H1 (cell line): ENCODE measurements around the gene CDK19.

Experiments used
- CREB1 ChIP-seq: IDR thresholded peaks from 2 replicates; pipeline ENCODE4 v1.6.1; 2012; ENCODE audit warnings: inconsistent platforms
- EGR1 ChIP-seq: IDR thresholded peaks from 2 replicates; pipeline ENCODE4 v1.6.1; 2011; ENCODE audit warnings: low read depth, low read length, borderline replicate concordance
- EP300 ChIP-seq, 2 experiments: IDR thresholded peaks; 1 replicate in 1 of 2; 2 replicates in 1 of 2; pipeline ENCODE4 v1.6.1; 2011 to 2012; ENCODE audit warnings: low read depth in 2 of 2, low read length in 2 of 2, mild to moderate bottlenecking in 2 of 2, borderline replicate concordance in 1 of 2, inconsistent platforms in 1 of 2, moderate library complexity in 1 of 2
- FOSL1 ChIP-seq: IDR thresholded peaks from 2 replicates; pipeline ENCODE4 v1.6.1; 2011; ENCODE audit warnings: mild to moderate bottlenecking, low read depth, low read length, moderate library complexity; ENCODE audit not compliant: insufficient read depth
- HDAC6 ChIP-seq: IDR thresholded peaks from one replicate; pipeline ENCODE4 v1.7.1; 2012; ENCODE audit warnings: low read depth, mild to moderate bottlenecking, inconsistent platforms, low read length, moderate library complexity
- JUN ChIP-seq: IDR thresholded peaks from 2 replicates; pipeline ENCODE4 v1.6.1; 2011; ENCODE audit warnings: low read depth, mild to moderate bottlenecking, improper control_type of control experiment, low read length
- MAX ChIP-seq: IDR thresholded peaks from 2 replicates; pipeline ENCODE4 v1.6.1; 2012; ENCODE audit warnings: inconsistent platforms
- POLR2A ChIP-seq, 2 experiments: IDR thresholded peaks; 1 replicate in 1 of 2; 2 replicates in 1 of 2; pipeline ENCODE4 v1.6.1; 2011; ENCODE audit warnings: low read depth in 2 of 2, low read length in 2 of 2, mild to moderate bottlenecking in 2 of 2; ENCODE audit errors: control extremely low read depth in 1 of 2
- RAD21 ChIP-seq, 2 experiments: IDR thresholded peaks in 1 of 2; conservative IDR thresholded peaks in 1 of 2; 2 replicates each; pipeline ENCODE4 v1.6.1; 2011; ENCODE audit warnings: low read depth in 2 of 2, low read length in 2 of 2, improper control_type of control experiment in 1 of 2, inconsistent platforms in 1 of 2, mild to moderate bottlenecking in 1 of 2, moderate library complexity in 1 of 2
- SUZ12 ChIP-seq: fragments of 200-600 bp; sonication (generic); IDR thresholded peaks from 2 replicates; pipeline ENCODE4 v1.6.1; 2012; ENCODE audit warnings: mild to moderate bottlenecking, inconsistent platforms, low read length, moderate library complexity, mixed read lengths
- TAF1 ChIP-seq: IDR thresholded peaks from 2 replicates; pipeline ENCODE4 v1.6.1; 2011; ENCODE audit warnings: mild to moderate bottlenecking, low read depth, low read length
- TF ChIP-seq, protein P1 (sequence below), 3 experiments: IDR thresholded peaks; 1 replicate in 2 of 3; 2 replicates in 1 of 3; pipeline versions ENCODE4 v1.5.1 to v1.6.1; 2011; ENCODE audit warnings: low read length in 3 of 3, mild to moderate bottlenecking in 3 of 3, inconsistent platforms in 2 of 3, low read depth in 1 of 3, moderate library complexity in 1 of 3; ENCODE audit not compliant: insufficient read depth in 1 of 3; ENCODE audit errors: control extremely low read depth in 1 of 3

DNA sequence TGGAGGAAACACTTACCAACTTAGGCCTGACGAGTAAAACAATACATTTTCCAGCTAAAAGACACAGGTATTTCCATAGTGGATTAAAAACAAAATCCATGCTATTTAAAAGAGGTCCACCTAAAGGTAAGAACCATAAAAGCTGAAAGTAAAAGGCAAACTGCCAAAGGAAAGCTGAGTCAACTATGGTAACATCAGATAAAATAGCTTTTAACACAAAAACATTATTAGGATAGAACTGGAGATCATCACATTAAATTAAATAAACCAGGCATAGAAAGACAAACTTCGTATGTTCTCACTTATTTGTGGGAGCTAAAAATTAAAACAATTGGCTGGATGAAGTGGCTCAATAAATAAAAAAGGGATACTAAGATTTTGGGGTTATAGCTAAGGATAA is 172.1 kb downstream of the CDK19 start:
- TF ChIP-seq RAD21 (IDR thresholded peaks at IDR 0.05 in 1 of 2, conservative IDR thresholded peaks at IDR 0.05 in 1 of 2; ENCODE audit: low read depth in 2 of 2, low read length in 2 of 2) (no peak), FOSL1 (no peak), HDAC6 (no peak), JUN (no peak), POLR2A (IDR thresholded peaks at IDR 0.05; ENCODE audit: control extremely low read depth in 1 of 2, low read depth in 2 of 2, low read length in 2 of 2) (no peak), EGR1 (no peak), MAX (no peak), CREB1 (no peak), TAF1 (no peak), EP300 (IDR thresholded peaks at IDR 0.05; ENCODE audit: borderline replicate concordance in 1 of 2, low read depth in 2 of 2, low read length in 2 of 2) (no peak), SUZ12 (no peak)
- TF ChIP-seq, protein P1, sequence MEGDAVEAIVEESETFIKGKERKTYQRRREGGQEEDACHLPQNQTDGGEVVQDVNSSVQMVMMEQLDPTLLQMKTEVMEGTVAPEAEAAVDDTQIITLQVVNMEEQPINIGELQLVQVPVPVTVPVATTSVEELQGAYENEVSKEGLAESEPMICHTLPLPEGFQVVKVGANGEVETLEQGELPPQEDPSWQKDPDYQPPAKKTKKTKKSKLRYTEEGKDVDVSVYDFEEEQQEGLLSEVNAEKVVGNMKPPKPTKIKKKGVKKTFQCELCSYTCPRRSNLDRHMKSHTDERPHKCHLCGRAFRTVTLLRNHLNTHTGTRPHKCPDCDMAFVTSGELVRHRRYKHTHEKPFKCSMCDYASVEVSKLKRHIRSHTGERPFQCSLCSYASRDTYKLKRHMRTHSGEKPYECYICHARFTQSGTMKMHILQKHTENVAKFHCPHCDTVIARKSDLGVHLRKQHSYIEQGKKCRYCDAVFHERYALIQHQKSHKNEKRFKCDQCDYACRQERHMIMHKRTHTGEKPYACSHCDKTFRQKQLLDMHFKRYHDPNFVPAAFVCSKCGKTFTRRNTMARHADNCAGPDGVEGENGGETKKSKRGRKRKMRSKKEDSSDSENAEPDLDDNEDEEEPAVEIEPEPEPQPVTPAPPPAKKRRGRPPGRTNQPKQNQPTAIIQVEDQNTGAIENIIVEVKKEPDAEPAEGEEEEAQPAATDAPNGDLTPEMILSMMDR (IDR thresholded peaks at IDR 0.05; ENCODE audit: control extremely low read depth in 1 of 3, insufficient read depth in 1 of 3, low read depth in 1 of 3, low read length in 3 of 3): no peak
